Activated CD8-positive, alpha-beta memory T cell treated with anti-CD3 and anti-CD28 coated beads for 4 hours (primary cell): ENCODE measurements around the gene MAB21L4.

Experiments used
- DNase-seq, 2 donors: peaks; one replicate each; pipeline ENCODE4 v3.0.0-alpha.2; 2020; ENCODE audit warnings: low read depth in 2 of 2

The MAB21L4 gene

GRCh38 chr2:240911641-240912265 is 15.8 kb upstream of the MAB21L4 start:
- DNase-seq, result no peak

GRCh38 chr2:240909216-240909974 is 13.4 kb upstream of the MAB21L4 start:
- DNase-seq, result no peak

GRCh38 chr2:240906911-240907590 is 11.1 kb upstream of the MAB21L4 start:
- no peak for DNase-seq

- no peak for DNase-seq
These were observed 10.4 kb upstream of the MAB21L4 start, which contains the start of gene CROCC2 for GRCh38 chr2:240906141-240906910. CROCC2 (plus strand) TSS chr2:240906336; CDS start chr2:240906514, 178 bp downstream.

- DNase-seq, result no peak
These were observed 9.3 kb upstream of the MAB21L4 start for GRCh38 chr2:240905176-240905781.

GRCh38 chr2:240904216-240905175 is 8.5 kb upstream of the MAB21L4 start:
- DNase-seq, result no peak

- no peak for DNase-seq
These were observed 7.5 kb upstream of the MAB21L4 start for GRCh38 chr2:240903191-240904060.

- DNase-seq, result no peak
These were observed 6.7 kb upstream of the MAB21L4 start for GRCh38 chr2:240902615-240903041.

GRCh38 chr2:240901986-240902614 is 6.1 kb upstream of the MAB21L4 start:
- DNase-seq, result no peak

GRCh38 chr2:240900141-240900860 is 4.3 kb upstream of the MAB21L4 start:
- DNase-seq, result no peak

GRCh38 chr2:240899468-240899865 is 3.5 kb upstream of the MAB21L4 start:
- no peak for DNase-seq

- DNase-seq, result no peak
These were observed 2.9 kb upstream of the MAB21L4 start for GRCh38 chr2:240898731-240899467.

GRCh38 chr2:240898108-240898730 is 2.3 kb upstream of the MAB21L4 start:
- DNase-seq, result no peak

GRCh38 chr2:240896871-240897692 is 1.1 kb upstream of the MAB21L4 start:
- no peak for DNase-seq

- no peak for DNase-seq
These were observed 438 bp upstream of the MAB21L4 start for GRCh38 chr2:240896394-240896793.
